ENCODE results near the gene ANKMY1.
"Not testable (repeated sequence)": the region's sequence is repeated elsewhere in the genome, so short reads cannot be mapped to it uniquely, and the experiment has no call there.

The ANKMY1 gene

GRCh38 chr2:240555541-240556250 is 2.1 kb downstream of the ANKMY1 start:
- no peak for DNase-seq (ENCODE audit: low read depth in 2 of 2)

- no peak for DNase-seq (ENCODE audit: low read depth in 2 of 2)
Observed at GRCh38 chr2:240554767-240555493, 2.9 kb downstream of the ANKMY1 start.

- no peak for DNase-seq (ENCODE audit: low read depth in 2 of 2)
Observed at GRCh38 chr2:240553956-240554480, 3.8 kb downstream of the ANKMY1 start.

GRCh38 chr2:240551811-240552210 is 6.0 kb downstream of the ANKMY1 start:
- no peak for DNase-seq (ENCODE audit: low read depth in 2 of 2)

- no peak for DNase-seq (ENCODE audit: low read depth in 2 of 2)
Observed at GRCh38 chr2:240551288-240551687, 6.5 kb downstream of the ANKMY1 start.

- DNase-seq (ENCODE audit: low read depth in 2 of 2), result no peak
Observed at GRCh38 chr2:240539906-240540305, 17.9 kb downstream of the ANKMY1 start.

- DNase-seq (ENCODE audit: low read depth in 2 of 2), result not testable (repeated sequence)
Observed at GRCh38 chr2:240539101-240539500, 18.7 kb downstream of the ANKMY1 start.

GRCh38 chr2:240538031-240538780 is 19.6 kb downstream of the ANKMY1 start:
- DNase-seq (ENCODE audit: low read depth in 2 of 2), result no peak

- no peak for DNase-seq (ENCODE audit: low read depth in 2 of 2)
Observed at GRCh38 chr2:240532031-240532775, 25.6 kb downstream of the ANKMY1 start.

- no peak for DNase-seq (ENCODE audit: low read depth in 2 of 2)
Observed at GRCh38 chr2:240531038-240531437, 26.8 kb downstream of the ANKMY1 start.

GRCh38 chr2:240530181-240530580 is 27.6 kb downstream of the ANKMY1 start:
- DNase-seq (ENCODE audit: low read depth in 2 of 2), result no peak

GRCh38 chr2:240529344-240529999 is 28.3 kb downstream of the ANKMY1 start:
- no peak for DNase-seq (ENCODE audit: low read depth in 2 of 2)

GRCh38 chr2:240528406-240529040 is 29.3 kb downstream of the ANKMY1 start:
- DNase-seq (ENCODE audit: low read depth in 2 of 2), result no peak

- no peak for DNase-seq (ENCODE audit: low read depth in 2 of 2)
Observed at GRCh38 chr2:240527153-240527750, 30.5 kb downstream of the ANKMY1 start.

- no peak for DNase-seq (ENCODE audit: low read depth in 2 of 2)
Observed at GRCh38 chr2:240526521-240526920, 31.3 kb downstream of the ANKMY1 start.

GRCh38 chr2:240525802-240526201 is 32.0 kb downstream of the ANKMY1 start:
- DNase-seq (ENCODE audit: low read depth in 2 of 2), result no peak

GRCh38 chr2:240524963-240525718 is 32.6 kb downstream of the ANKMY1 start:
- DNase-seq (ENCODE audit: low read depth in 2 of 2), result no peak

- DNase-seq (ENCODE audit: low read depth in 2 of 2), result no peak
Observed at GRCh38 chr2:240523451-240524281, 34.1 kb downstream of the ANKMY1 start.

GRCh38 chr2:240522406-240522805 is 35.4 kb downstream of the ANKMY1 start:
- DNase-seq (ENCODE audit: low read depth in 2 of 2), result no peak

All from stimulated activated CD4-positive, alpha-beta T cell treated with anti-CD3 and anti-CD28 coated beads, Interleukin-1b, Interleukin-23, amount 100 ng/mL, for 1 hour (primary cell).